Activated T-cell treated with anti-CD3 and anti-CD28 coated beads, Interleukin-2, amount 50 U/mL, for 4 hours (primary cell): ENCODE data around the gene RETREG1. TPM values are rescaled to one million over a fixed set of nuclear protein-coding genes. Genes with fewer than 3 reads are reported as not detected.

Source experiments
- ATAC-seq, 2 donors: fragments of 200-7000 bp; cut with Tn5 transposase; one replicate each; pipeline ENCODE4 v1.10.0; 2021
- DNase-seq: peaks from one replicate; pipeline ENCODE4 v3.0.0-alpha.2; 2020
- H3K27me3 Mint-ChIP-seq: one replicate; pipeline ENCODE4 v1.8.0; 2021; ENCODE audit warnings: low read depth, mixed read lengths
- H3K36me3 Mint-ChIP-seq: one replicate; pipeline ENCODE4 v1.8.0; 2022; ENCODE audit warnings: mixed read lengths; ENCODE audit not compliant: insufficient read depth
- H3K4me1 Mint-ChIP-seq: one replicate; pipeline ENCODE4 v1.8.0; 2021; ENCODE audit warnings: low read depth, mixed read lengths
- H3K4me3 Mint-ChIP-seq: one replicate; pipeline ENCODE4 v1.8.0; 2021; ENCODE audit warnings: mild to moderate bottlenecking, moderate library complexity, mixed read lengths
- H3K9me3 Mint-ChIP-seq: one replicate; pipeline ENCODE4 v1.8.0; 2021; ENCODE audit warnings: mixed read lengths
- total RNA-seq, 3 donors: library from RNA; stranded (reverse); gene quantifications; one replicate each; pipeline ENCODE4 v1.2.1, GENCODE V29; 2021

Gene RETREG1
- total RNA-seq, 3 donors from 2014 or later: 9.6 to 12.2 (median 10.1) TPM

DNA sequence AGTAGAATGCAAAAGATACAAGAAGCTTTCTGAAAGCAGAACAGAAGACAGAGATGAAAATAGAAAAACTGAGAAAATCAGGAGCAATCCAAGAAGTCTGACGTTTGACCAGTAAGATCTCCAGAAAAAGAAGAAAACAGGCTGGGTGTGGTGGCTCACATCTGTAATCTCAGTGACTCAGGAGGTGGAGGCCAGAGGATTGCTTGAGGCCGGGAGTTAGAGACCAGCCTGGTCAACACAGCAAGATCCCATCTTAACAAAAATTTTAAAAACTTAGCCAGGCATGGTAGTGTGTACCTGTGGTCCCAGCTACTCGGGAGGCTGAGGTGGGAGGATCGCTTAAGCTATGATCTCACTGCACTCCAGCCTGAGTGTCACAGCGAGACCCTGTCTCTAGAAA is 15.9 kb downstream of the RETREG1 start:
- Mint-ChIP-seq H3K27me3 (no peaks in the 10 kb centered on the region), H3K4me1 (peaks cover 55% of the 10 kb centered on the region), H3K4me3 (no peak overlapping the region), H3K9me3 (no peaks in the 10 kb centered on the region), H3K36me3 (peaks cover 29% of the 10 kb centered on the region)
- ATAC-seq: no peak
- no peak for DNase-seq

DNA sequence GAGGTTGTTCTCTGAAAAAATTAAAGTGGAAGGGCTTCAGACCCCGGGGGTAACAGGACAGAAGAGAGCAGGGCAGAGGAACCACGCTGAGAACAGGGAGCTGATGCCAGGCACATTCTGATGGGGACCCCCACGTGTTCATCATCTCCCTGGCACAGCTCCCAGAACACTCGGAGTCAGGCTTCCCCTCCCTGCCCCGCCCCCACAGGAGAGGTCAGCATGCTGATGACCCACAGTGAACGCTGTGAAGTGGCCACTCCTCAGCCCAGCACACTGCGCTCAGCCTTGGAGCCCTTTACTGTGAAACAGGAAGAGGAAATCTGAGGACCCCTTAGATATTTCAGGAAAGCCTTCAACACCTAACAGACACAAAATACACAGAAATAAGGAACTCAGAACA is 16.4 kb downstream of the RETREG1 start:
- Mint-ChIP-seq H3K4me1 (peaks cover 58% of the 10 kb centered on the region), H3K4me3 (no peak overlapping the region), H3K27me3 (no peaks in the 10 kb centered on the region), H3K9me3 (no peaks in the 10 kb centered on the region), H3K36me3 (peaks cover 29% of the 10 kb centered on the region)
- no peak for DNase-seq
- ATAC-seq: no peak

DNA sequence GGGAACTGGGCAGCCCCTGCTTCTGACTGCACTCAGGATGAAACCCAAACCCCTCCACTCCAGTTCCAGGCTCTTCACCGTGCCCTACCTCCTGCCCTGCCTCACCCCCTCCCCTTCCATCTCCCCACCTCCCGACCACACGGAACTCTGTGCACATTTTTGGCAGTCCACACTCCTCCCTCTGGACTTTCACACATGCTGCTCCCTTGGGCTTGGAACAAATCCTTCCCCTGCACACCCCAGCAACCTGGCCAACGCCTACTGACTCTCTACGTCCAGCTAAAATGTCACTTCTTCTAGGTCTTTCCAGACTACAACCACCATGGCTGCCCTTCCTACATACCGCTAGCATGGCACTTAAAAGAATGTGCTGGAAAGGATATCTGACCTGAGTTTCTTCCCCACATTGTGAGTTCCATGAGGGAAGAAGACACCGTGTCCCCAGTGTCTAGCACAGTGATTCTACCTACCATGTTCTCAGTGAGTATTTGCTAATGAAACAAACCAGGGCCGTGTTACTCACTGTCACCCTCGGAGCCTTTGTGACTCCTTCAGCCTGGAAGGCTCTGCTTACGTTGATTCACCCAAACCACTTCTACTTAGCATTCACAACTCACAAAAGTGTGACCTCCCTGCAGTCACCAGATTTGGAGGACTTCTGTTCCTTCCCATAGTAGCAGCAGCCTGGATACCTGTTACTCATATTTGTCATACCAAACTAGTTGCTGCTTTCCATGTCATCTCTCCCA is 18.7 kb downstream of the RETREG1 start:
- peak in 1 of 2 donors; percentile 13 for ATAC-seq
- H3K36me3 Mint-ChIP-seq: peaks cover 28% of the 10 kb centered on the region
- peaks cover 60% of the 10 kb centered on the region for H3K4me1 Mint-ChIP-seq

DNA sequence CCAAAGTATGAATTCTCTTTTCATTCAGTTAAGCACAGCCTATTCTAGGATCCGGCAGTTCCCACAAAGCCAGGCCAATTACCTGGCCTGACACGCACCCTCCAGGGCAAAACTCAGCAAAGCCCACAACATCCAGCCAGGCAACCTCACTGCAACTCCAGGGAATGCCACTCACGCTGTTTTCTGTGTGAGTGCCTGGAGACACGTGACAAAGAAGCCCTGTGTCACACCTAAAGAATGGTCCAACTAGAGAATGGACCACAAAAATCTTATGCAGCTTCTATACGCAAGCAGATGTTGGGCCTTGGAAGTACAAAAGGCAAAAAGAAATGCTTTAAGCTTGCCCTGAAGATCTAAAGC is 20.2 kb downstream of the RETREG1 start:
- DNase-seq (no peak), ATAC-seq (no peak)
- peaks cover 22% of the 10 kb centered on the region for H3K36me3 Mint-ChIP-seq
- H3K9me3 Mint-ChIP-seq: no peaks in the 10 kb centered on the region
- peaks cover 66% of the 10 kb centered on the region for H3K4me1 Mint-ChIP-seq
- no peaks in the 10 kb centered on the region for H3K27me3 Mint-ChIP-seq
- no peak overlapping the region for H3K4me3 Mint-ChIP-seq

More for the DNA sequence above, 18.7 kb downstream of the RETREG1 start:
- no peak for DNase-seq
- Mint-ChIP-seq H3K9me3 (no peaks in the 10 kb centered on the region), H3K27me3 (no peaks in the 10 kb centered on the region), H3K4me3 (no peak overlapping the region)

DNA sequence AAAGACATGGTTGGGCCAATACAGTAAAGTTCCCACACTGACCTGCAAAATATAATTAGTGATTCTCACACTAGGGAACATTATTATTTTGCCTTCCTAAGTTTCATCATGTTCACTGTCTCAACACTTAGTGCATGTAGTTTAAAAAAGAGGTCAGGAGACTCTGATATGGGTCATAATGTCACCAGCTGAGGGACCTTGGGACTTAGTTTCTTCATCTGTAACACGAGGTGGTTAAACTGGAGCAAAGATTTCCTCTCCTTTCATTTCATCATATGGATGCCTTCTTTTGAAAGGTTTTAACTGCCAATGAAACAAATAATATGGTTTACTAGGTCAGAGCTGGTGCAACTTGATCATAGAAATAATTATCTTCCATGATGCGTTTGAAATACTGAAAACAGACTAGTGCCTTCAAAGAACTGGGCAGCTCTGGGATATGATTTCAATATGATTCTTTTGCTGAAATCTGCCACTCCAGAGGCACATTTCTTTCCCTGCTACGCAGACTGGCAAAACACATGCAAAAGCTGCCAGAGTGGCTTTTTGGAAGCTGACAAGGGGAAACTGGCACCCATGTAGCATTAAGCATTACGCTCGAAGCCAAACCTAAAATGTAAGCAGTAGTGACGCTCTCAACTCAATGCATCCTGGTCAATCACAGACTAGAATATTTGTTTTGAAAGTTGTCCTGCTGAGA is 20.8 kb downstream of the RETREG1 start:
- peaks cover 70% of the 10 kb centered on the region for H3K4me1 Mint-ChIP-seq
- no peak overlapping the region for H3K4me3 Mint-ChIP-seq
- peaks cover 22% of the 10 kb centered on the region for H3K36me3 Mint-ChIP-seq
- H3K27me3 Mint-ChIP-seq: no peaks in the 10 kb centered on the region
- H3K9me3 Mint-ChIP-seq: no peaks in the 10 kb centered on the region
- DNase-seq (no peak), ATAC-seq (no peak)

DNA sequence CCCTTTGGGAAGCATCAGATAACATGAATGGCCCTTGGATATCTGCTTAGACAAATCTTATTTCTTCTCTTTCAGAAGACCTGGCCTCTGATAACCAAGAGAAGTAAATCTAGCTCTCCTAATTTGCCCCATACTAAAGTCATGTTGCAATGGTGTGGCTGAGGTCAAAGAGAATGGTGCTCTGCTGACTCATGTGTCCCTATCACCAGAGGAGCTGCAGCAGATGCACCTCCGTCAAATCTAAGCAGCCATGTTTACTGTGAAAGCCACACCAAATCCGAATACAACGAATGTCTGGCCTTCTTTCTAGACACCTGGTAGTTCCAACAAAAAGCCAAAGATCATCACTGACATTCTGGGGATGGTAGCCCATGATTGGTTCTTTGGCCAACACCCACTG is 23.2 kb downstream of the RETREG1 start:
- Mint-ChIP-seq H3K4me3 (no peak overlapping the region), H3K27me3 (no peaks in the 10 kb centered on the region), H3K36me3 (peaks cover 24% of the 10 kb centered on the region), H3K4me1 (peaks cover 65% of the 10 kb centered on the region), H3K9me3 (no peaks in the 10 kb centered on the region)
- DNase-seq (no peak), ATAC-seq (no peak)

DNA sequence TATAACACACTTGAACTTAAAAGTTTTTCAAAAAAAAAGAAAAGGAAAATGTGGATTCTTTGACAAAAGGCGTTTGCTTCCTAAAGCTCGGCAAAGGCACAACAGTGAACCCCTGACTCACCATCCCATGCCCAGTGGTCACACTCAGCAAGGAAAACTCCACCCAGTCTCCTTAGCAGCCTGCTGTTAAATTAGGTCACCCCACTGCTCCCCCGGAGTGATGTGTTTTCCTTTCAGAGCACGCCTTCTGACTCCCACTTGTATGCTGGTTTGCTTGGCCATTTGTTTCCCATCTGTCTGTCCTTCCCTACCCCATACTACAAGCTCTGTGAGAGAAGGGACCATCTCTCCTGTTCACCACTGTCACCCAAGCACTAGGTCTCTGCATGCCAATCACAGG is 23.8 kb downstream of the RETREG1 start:
- Mint-ChIP-seq H3K27me3 (no peaks in the 10 kb centered on the region), H3K4me1 (peaks cover 60% of the 10 kb centered on the region), H3K9me3 (no peaks in the 10 kb centered on the region), H3K36me3 (peaks cover 21% of the 10 kb centered on the region), H3K4me3 (no peak overlapping the region)
- no peak for ATAC-seq
- DNase-seq: no peak

DNA sequence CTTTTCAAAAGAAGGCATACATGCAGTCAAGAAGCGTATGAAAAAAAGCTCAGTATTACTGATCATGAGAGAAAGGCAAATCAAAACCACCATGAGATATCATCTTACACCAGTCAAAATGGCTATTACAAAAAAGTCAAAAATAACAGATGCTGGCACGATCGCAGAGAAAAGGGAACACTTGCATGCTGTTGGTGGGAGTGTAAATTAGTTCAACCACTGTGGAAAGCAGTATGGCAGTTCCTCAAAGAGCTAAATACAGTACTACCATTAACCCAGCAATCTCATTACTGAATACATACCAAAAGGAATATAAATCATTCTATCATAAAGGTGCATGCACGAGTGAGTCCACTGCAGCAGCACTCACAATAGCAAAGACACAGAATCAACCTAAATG is 24.5 kb downstream of the RETREG1 start:
- ATAC-seq (no peak), DNase-seq (no peak)
- Mint-ChIP-seq H3K9me3 (no peaks in the 10 kb centered on the region), H3K36me3 (peaks cover 25% of the 10 kb centered on the region), H3K4me3 (no peak overlapping the region), H3K27me3 (no peaks in the 10 kb centered on the region), H3K4me1 (peaks cover 54% of the 10 kb centered on the region)

DNA sequence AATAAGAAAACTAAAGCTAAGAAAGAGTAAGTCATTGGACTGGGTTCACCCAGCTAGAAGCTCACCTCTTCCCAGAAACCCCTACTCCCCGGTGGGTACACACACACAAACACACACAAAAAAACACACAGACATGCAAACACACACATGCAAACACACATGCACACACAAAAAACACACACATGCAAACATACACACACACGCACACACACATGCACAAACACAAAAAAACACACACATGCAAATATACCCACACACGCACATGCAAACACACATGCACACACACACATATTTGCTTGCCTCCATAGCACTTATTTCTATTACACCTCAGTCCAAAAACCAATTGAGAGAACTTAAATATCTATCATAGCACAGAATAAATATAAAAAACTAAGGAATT is 26.1 kb downstream of the RETREG1 start:
- Mint-ChIP-seq H3K36me3 (peaks cover 30% of the 10 kb centered on the region), H3K4me3 (no peak overlapping the region), H3K27me3 (no peaks in the 10 kb centered on the region), H3K4me1 (peaks cover 49% of the 10 kb centered on the region), H3K9me3 (no peaks in the 10 kb centered on the region)
- DNase-seq: no peak
- ATAC-seq: no peak

DNA sequence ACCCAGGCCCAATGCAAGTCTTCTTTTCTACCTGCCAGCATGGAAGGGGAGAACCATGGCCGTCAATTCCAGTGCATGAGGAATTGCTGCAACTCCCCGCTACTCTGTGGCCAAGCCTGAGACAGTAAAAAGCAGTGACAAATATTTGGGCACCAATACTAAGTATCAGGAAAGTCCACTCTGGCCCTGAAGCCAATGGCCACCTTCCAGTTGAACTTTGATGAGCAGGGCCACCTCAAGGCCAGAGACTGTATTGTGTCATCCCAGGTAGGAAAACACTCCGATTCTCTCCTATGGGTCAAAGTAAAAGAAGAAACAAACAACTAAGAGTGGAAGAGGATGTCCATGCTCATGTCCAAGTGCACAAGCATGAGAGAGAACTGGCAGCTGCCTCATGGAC is 27.1 kb downstream of the RETREG1 start:
- DNase-seq (no peak), ATAC-seq (no peak)
- H3K27me3 Mint-ChIP-seq: no peaks in the 10 kb centered on the region
- H3K4me3 Mint-ChIP-seq: no peak overlapping the region
- peaks cover 30% of the 10 kb centered on the region for H3K36me3 Mint-ChIP-seq
- no peaks in the 10 kb centered on the region for H3K9me3 Mint-ChIP-seq
- peaks cover 46% of the 10 kb centered on the region for H3K4me1 Mint-ChIP-seq

DNA sequence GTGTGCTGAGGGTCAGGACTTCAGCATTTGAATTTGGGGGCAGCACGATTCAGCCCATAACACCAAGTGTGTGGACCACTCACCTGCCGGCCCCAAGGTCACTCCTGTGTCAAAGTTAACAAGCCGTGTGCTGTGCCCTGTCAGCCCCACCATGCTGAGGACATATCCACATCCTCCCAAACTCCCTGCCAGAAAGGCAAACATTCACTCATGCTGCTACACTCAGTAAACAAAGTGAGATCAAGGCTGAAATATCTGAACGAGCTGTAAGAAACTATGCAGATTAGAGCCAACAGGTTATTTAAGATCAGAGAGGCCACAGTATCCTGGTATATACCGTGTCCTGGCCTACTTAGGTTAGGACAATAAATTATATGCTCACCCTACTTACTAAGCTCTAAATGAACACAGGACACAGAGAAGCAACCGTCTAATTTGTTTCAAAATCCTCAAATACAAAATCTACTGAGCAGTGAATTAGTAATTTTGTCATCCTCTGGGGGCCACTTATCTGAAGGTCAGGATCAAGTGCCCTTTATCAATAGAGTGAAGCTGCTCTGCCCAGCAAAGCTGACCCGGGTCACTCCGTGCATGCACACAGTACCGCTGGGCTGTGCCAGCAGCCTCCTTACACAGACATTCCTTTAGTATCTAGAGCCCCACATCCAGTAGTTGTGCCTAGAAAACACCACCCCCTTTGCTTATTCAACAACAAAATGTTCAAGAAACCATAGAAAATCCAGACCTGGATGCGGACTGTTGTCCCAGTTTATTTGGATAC is 28.2 kb downstream of the RETREG1 start:
- Mint-ChIP-seq H3K36me3 (peaks cover 27% of the 10 kb centered on the region), H3K4me3 (no peak overlapping the region), H3K9me3 (no peaks in the 10 kb centered on the region), H3K4me1 (peaks cover 45% of the 10 kb centered on the region), H3K27me3 (no peaks in the 10 kb centered on the region)
- DNase-seq (no peak), ATAC-seq (no peak)

DNA sequence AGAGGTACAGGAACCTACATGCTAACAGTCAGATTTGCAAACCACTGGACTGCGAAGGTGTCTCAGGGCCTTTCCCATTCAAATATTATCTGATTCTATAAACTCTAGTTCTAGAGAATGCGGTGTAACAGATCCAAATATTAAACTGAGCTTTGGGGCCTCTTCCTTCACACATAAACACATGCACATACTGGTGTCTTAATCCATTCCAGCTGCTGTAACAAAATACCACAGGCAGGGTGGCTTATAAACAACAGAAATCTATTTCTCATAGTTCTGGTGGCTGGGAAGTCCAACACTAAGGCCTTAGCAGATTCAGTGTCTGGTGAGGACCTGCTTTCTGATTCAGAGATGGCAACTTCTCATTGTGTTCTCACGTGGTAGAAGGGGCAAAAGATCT is 30.2 kb downstream of the RETREG1 start:
- H3K27me3 Mint-ChIP-seq: no peaks in the 10 kb centered on the region
- DNase-seq: no peak
- no peaks in the 10 kb centered on the region for H3K9me3 Mint-ChIP-seq
- ATAC-seq: no peak
- no peak overlapping the region for H3K4me3 Mint-ChIP-seq
- peaks cover 25% of the 10 kb centered on the region for H3K4me1 Mint-ChIP-seq
- peaks cover 23% of the 10 kb centered on the region for H3K36me3 Mint-ChIP-seq

DNA sequence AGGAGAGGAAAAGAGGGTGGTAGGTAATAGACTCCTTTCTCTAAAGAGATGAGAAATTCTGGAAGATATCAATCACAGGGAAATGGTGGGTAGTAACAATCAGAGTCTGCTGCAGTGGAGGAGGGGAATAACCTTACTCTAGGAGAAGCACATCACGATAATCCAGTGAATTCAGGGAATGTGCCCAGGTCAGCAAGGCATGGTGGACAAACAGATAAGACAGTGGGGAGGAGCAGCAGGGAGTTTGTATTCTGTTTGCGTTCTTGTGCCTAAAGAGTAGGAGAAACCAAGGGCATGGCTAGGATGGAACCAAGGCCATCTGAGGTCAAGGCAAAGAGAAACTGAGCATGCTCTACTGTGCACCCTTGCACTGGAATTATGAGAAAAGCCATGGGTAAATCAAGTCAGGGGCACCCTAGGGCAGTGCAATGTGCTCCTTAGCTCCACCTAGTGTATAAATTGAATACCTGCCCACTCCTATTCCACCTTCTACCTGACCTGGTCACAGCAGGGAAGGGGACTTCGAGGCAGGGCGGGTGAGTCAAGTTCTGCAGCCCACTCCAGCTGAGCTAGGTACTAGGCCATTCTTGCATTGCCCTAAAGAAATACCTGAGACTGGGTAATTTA is 31.6 kb downstream of the RETREG1 start:
- no peaks in the 10 kb centered on the region for H3K27me3 Mint-ChIP-seq
- DNase-seq: no peak
- peaks cover 21% of the 10 kb centered on the region for H3K36me3 Mint-ChIP-seq
- ATAC-seq: peak; percentile 50 to 53
- H3K4me3 Mint-ChIP-seq: no peak overlapping the region
- H3K9me3 Mint-ChIP-seq: no peaks in the 10 kb centered on the region
- H3K4me1 Mint-ChIP-seq: peaks cover 18% of the 10 kb centered on the region

DNA sequence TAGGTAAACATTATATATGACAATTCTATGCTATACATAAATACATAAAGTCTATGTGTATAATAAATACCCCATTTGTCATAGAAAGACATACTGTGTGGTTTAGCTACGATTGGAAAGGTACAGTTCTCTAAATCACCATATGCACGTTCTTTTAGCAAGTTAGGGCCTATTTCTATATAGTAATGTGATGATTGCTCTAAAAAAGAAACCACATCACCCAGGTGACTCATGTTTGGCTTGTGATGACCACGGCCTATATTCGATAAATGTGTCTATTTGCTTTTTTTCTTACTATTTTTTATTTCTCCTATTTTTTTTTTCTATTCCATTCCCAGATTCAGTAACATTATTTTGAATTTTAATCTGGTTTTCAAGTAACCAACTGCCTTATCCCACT is 34.7 kb downstream of the RETREG1 start:
- no peaks in the 10 kb centered on the region for H3K27me3 Mint-ChIP-seq
- no peak for DNase-seq
- no peak overlapping the region for H3K4me3 Mint-ChIP-seq
- ATAC-seq: no peak
- H3K4me1 Mint-ChIP-seq: peaks cover 16% of the 10 kb centered on the region
- H3K9me3 Mint-ChIP-seq: no peaks in the 10 kb centered on the region
- H3K36me3 Mint-ChIP-seq: peaks cover 14% of the 10 kb centered on the region
